Panc1 (cell line): ENCODE measurements around the gene TOP1. TPM values are rescaled to one million over a fixed set of nuclear protein-coding genes. Genes with fewer than 3 reads are reported as not detected.

Experiments used
- ATAC-seq: fragments of 200-7000 bp; cut with Tn5 transposase; 2 replicates; pipeline ENCODE4 v1.9.1; 2020; ENCODE audit warnings: mild to moderate bottlenecking, moderate library complexity
- BruUV-seq: library from RNA; stranded (reverse); fragments of 400-500 nt; replicated peaks from 2 replicates; lab custom pipeline; 2021; lab: Mats Ljungman, UMichigan
- CTCF ChIA-PET: fragments of 300-600 bp; sonication (Branson Sonifier 250); formaldehyde crosslinking; loops from one replicate; lab custom pipeline; 2022; ENCODE audit warnings: antibody characterized with exemption; lab: Charles Lee
- POLR2A ChIA-PET: fragments of 300-600 bp; sonication (Branson Sonifier 250); formaldehyde crosslinking; loops from one replicate; lab custom pipeline; 2022; ENCODE audit warnings: antibody characterized with exemption; lab: Charles Lee
- DNase-seq: peaks from one replicate; pipeline ENCODE4 v3.0.0-alpha.2; 2010; ENCODE audit warnings: low read depth, low spot score
- H3K27ac ChIP-seq: 2 replicates; pipeline ENCODE4 v1.5.1; 2011; ENCODE audit warnings: mild to moderate bottlenecking, low read length, inconsistent platforms
- H3K27me3 ChIP-seq: fragments of 200-500 bp; sonication (Bioruptor generic); 2 replicates; pipeline ENCODE4 v1.6.0; 2014; ENCODE audit warnings: low read length, inconsistent platforms; ENCODE audit not compliant: control insufficient read depth, insufficient read depth
- H3K36me3 ChIP-seq: fragments of 200-500 bp; sonication (Bioruptor generic); 2 replicates; pipeline ENCODE4 v1.5.1; 2014; ENCODE audit warnings: inconsistent platforms, mild to moderate bottlenecking, low read length, moderate library complexity; ENCODE audit not compliant: control insufficient read depth, insufficient read depth
- H3K4me1 ChIP-seq: 2 replicates; pipeline ENCODE4 v1.5.1; 2011; ENCODE audit warnings: inconsistent platforms, mild to moderate bottlenecking, low read length, moderate library complexity; ENCODE audit not compliant: control insufficient read depth, insufficient read depth
- H3K4me3 ChIP-seq, 2 experiments: 2 replicates each; pipeline ENCODE4 v1.5.1; 2011 to 2012; ENCODE audit warnings: low read depth in 2 of 2, low read length in 2 of 2, mild to moderate bottlenecking in 2 of 2, inconsistent platforms in 1 of 2, moderate library complexity in 1 of 2
- H3K9me3 ChIP-seq: fragments of 200-500 bp; sonication (Bioruptor generic); 2 replicates; pipeline ENCODE4 v1.5.1; 2014; ENCODE audit warnings: low read depth, mild to moderate bottlenecking, inconsistent platforms, low read length, moderate library complexity; ENCODE audit not compliant: control insufficient read depth, insufficient read depth
- CTCF ChIP-seq: fragments of 450-650 bp; IDR thresholded peaks from 2 replicates; pipeline ENCODE4 v1.5.1; 2017; ENCODE audit warnings: mild to moderate bottlenecking
- POLR2AphosphoS5 ChIP-seq: IDR thresholded peaks from 2 replicates; pipeline ENCODE4 v1.6.1; 2012; ENCODE audit warnings: mild to moderate bottlenecking, low read depth, low read length, moderate library complexity
- REST ChIP-seq, 2 experiments: IDR thresholded peaks; 2 replicates each; pipeline ENCODE4 v1.6.1; 2011 to 2012; ENCODE audit warnings: low read depth in 2 of 2, control low read depth in 1 of 2, low read length in 1 of 2, mild to moderate bottlenecking in 1 of 2, moderate library complexity in 1 of 2; ENCODE audit not compliant: insufficient read depth in 1 of 2
- SIN3A ChIP-seq: IDR thresholded peaks from 2 replicates; pipeline ENCODE4 v1.6.1; 2012; ENCODE audit warnings: low read depth, mild to moderate bottlenecking, low read length, moderate library complexity, borderline replicate concordance; ENCODE audit not compliant: insufficient read depth
- TCF7L2 ChIP-seq: IDR thresholded peaks from 2 replicates; pipeline ENCODE4 v1.6.1; 2011; ENCODE audit warnings: mild to moderate bottlenecking, low read depth, low read length, inconsistent platforms
- in situ Hi-C: cut with HindIII; loops from 2 replicates; pipeline ENCODE4 v1.10.0; 2016; ENCODE audit warnings: low sequenced_read_pairs, low pct_unique_long_range_greater_than_20kb
- intact Hi-C: fragments of 100-400 bp; cut with micrococcal nuclease; formaldehyde crosslinking; loops from one replicate; pipeline ENCODE4 v1.10.0; 2022; ENCODE audit not compliant: unreplicated experiment
- total RNA-seq: library from RNA; stranded (reverse); gene quantifications from one replicate; pipeline ENCODE4 v1.2.1, GENCODE V29; 2021; ENCODE audit not compliant: unreplicated experiment

TOP1 gene
- total RNA-seq, 1 experiment from 2014 or later: 65.2 TPM

GRCh38 chr20:41027872-41028358 lies 707 bp upstream of the TOP1 start:
- CTCF ChIA-PET: interaction anchor here (0.6 kb wide), 1 partner anchor 58 kb away, joined by 3 read pairs; no protein-coding TSS in a partner anchor
- peak overlapping the region; percentile 94 for H3K27ac ChIP-seq

DNA sequence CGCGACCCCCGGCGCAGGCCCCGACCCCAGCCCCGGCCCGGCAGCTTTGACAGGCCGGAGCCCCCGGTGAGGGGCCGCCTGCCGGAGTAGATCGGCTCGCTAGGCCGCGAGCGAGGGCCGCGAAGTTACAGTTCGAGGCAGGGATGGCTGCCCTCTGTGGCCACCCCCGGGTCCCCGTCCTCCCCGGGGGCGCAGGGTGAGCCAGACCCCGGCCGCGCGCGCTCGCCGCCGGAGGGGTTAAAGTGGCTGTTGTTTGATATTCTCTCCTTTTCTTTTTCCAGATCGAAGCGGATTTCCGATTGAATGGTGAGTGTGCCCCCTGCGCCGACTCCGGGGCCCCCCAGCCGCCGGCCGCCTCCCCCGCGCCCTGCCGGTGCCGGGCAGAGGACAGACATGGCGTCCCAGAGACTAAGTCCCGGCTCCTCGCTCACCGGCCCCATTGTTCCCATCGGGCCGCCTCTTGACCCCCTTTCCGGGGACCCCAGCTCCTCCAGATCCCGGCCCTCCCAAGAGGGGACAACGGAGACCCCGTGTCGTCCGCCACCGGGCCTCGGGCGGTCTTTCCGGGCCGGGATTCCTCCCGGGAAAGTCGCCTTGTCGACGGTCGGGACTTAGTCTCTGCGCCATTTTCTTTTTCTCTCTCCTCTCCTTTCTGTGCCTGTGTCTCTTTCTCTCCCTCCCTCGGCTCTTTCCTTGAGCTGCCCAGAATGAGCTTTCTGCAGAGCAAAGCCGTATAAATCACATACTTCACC lies 704 bp downstream of the TOP1 start:
- ChIA-PET CTCF (no interaction called here), POLR2A (no interaction called here)
- H3K4me1 ChIP-seq: peaks cover 44% of the 10 kb centered on the region
- no peaks in the 10 kb centered on the region for H3K27me3 ChIP-seq
- ATAC-seq (peak; percentile 28), DNase-seq (no peak)
- H3K36me3 ChIP-seq: peaks cover 8% of the 10 kb centered on the region
- no peaks in the 10 kb centered on the region for H3K9me3 ChIP-seq
- in situ Hi-C loops: no loop called here
- intact Hi-C loops: no loop called here
- peak overlapping the region; percentile 94 for H3K27ac ChIP-seq
- no TSS peak for BruUV-seq
- H3K4me3 ChIP-seq: peak overlapping the region; percentile 63 to 83
- no peak for TF ChIP-seq REST (IDR thresholded peaks at IDR 0.05; ENCODE audit: insufficient read depth in 1 of 2, low read depth in 2 of 2, low read length in 1 of 2)
- no peak for TF ChIP-seq SIN3A
- TF ChIP-seq POLR2AphosphoS5: no peak
- no peak for TF ChIP-seq CTCF

More at GRCh38 chr20:41027872-41028358, 707 bp upstream of the TOP1 start:
- intact Hi-C loops (no loop called here), in situ Hi-C loops (no loop called here)
- Histone ChIP-seq H3K36me3 (peaks cover 8% of the 10 kb centered on the region), H3K4me3 (peak overlapping the region; percentile 55 to 63), H3K27me3 (no peaks in the 10 kb centered on the region), H3K9me3 (no peaks in the 10 kb centered on the region), H3K4me1 (peaks cover 30% of the 10 kb centered on the region)
- POLR2A ChIA-PET: interaction anchor here (0.5 kb wide), 1 partner anchor 103 kb away, joined by 5 read pairs; no protein-coding TSS in a partner anchor
- DNase-seq (no peak), ATAC-seq (no peak)
- TF ChIP-seq REST (IDR thresholded peaks at IDR 0.05; ENCODE audit: insufficient read depth in 1 of 2, low read depth in 2 of 2, low read length in 1 of 2): no peak
- no peak for TF ChIP-seq POLR2AphosphoS5
- TF ChIP-seq TCF7L2: no peak
- TF ChIP-seq SIN3A: no peak
- TF ChIP-seq CTCF: no peak
- TSS peak; percentile 98 for BruUV-seq
